HepG2 (cell line): ENCODE data around the gene ACAP1. TPM values are rescaled to one million over a fixed set of nuclear protein-coding genes. Genes with fewer than 3 reads are reported as not detected.

Experiments
- HNRNPK ChIP-seq: fragments of 200-400 bp; formaldehyde crosslinking; IDR thresholded peaks from 2 replicates; pipeline ENCODE4 v1.6.1; 2018; ENCODE audit warnings: low read length, low read depth, moderate library complexity, mild to moderate bottlenecking; ENCODE audit not compliant: poor library complexity, severe bottlenecking
- ZBTB40 ChIP-seq, 2 experiments: fragments of 450-650 bp in 1 of 2; sonication (generic) in 1 of 2; formaldehyde crosslinking in 1 of 2; IDR thresholded peaks; 2 replicates each; pipeline versions ENCODE4 v1.6.1 to v1.8.0; 2016 to 2022; ENCODE audit warnings: antibody characterized with exemption in 1 of 2, mild to moderate bottlenecking in 1 of 2, missing genetic modification reagents in 1 of 2
- ZNF24 ChIP-seq: fragments of 450-650 bp; IDR thresholded peaks from 2 replicates; pipeline ENCODE4 v1.6.1; 2017; ENCODE audit warnings: antibody characterized with exemption, mild to moderate bottlenecking
- ZNF563 ChIP-seq: sonication (generic); formaldehyde crosslinking; IDR thresholded peaks from 2 replicates; pipeline ENCODE4 v1.8.0; 2022; ENCODE audit warnings: mild to moderate bottlenecking, moderate library complexity, missing genetic modification reagents
- ZNF615 ChIP-seq: sonication (generic); formaldehyde crosslinking; IDR thresholded peaks from 2 replicates; pipeline ENCODE4 v1.5.0; 2020; ENCODE audit warnings: mild to moderate bottlenecking, missing genetic modification reagents, borderline replicate concordance
- ZNF747 ChIP-seq: sonication (generic); formaldehyde crosslinking; IDR thresholded peaks from 2 replicates; pipeline ENCODE4 v1.8.1; 2023; ENCODE audit warnings: missing genetic modification reagents, mild to moderate bottlenecking, borderline replicate concordance
- polyA plus RNA-seq, 8 experiments: library from polyadenylated mRNA; depleted of rRNA in 3 of 8; stranded (reverse) in 7 of 8; unstranded in 1 of 8; fragments of >200 nt; fragmentation: Illumina TruSeq in 4 of 8; extraction: Trizol in 4 of 8; gene quantifications; 2 replicates each; pipeline versions ENCODE4 v1.2.1 to v1.2.3, GENCODE V29; 2011 to 2016; ENCODE audit warnings: low read depth in 4 of 8, missing spikeins in 1 of 8, mixed read lengths in 1 of 8; ENCODE audit not compliant: insufficient read depth in 1 of 8
- total RNA-seq, 5 experiments: library from RNA; depleted of rRNA; stranded (reverse); fragments of >200 nt; fragmentation: Illumina TruSeq; extraction: Trizol; gene quantifications; 2 replicates each; pipeline ENCODE4 v1.2.3, GENCODE V29; 2016; ENCODE audit warnings: low read depth in 1 of 5
- TF ChIP-seq, protein P1 (sequence below): sonication (generic); formaldehyde crosslinking; IDR thresholded peaks from 2 replicates; pipeline ENCODE4 v1.8.0; 2022; ENCODE audit warnings: mild to moderate bottlenecking, missing genetic modification reagents; ENCODE audit not compliant: insufficient replicate concordance
- TF ChIP-seq, protein P2 (sequence below): sonication (generic); formaldehyde crosslinking; IDR thresholded peaks from 2 replicates; pipeline ENCODE4 v1.4.0; 2020; ENCODE audit warnings: mild to moderate bottlenecking, missing genetic modification reagents

Gene ACAP1
- total and polyA plus RNA-seq, 2 of the 13 experiments (the other 11 are each of a cell fraction or from before 2014, with no cell fraction given): 1.3 to 2.5 TPM

- TF ChIP-seq ZBTB40 (IDR thresholded peaks at IDR 0.05) (no peak), ZBTB40 (CRISPR knock-in tag; IDR thresholded peaks at IDR 0.05) (no peak), ZNF24 (no peak), ZNF747 (no peak), ZNF615 (CRISPR knock-in tag) (no peak), ZNF563 (CRISPR knock-in tag) (no peak), HNRNPK (peak; percentile 3)
- TF ChIP-seq, protein P1, sequence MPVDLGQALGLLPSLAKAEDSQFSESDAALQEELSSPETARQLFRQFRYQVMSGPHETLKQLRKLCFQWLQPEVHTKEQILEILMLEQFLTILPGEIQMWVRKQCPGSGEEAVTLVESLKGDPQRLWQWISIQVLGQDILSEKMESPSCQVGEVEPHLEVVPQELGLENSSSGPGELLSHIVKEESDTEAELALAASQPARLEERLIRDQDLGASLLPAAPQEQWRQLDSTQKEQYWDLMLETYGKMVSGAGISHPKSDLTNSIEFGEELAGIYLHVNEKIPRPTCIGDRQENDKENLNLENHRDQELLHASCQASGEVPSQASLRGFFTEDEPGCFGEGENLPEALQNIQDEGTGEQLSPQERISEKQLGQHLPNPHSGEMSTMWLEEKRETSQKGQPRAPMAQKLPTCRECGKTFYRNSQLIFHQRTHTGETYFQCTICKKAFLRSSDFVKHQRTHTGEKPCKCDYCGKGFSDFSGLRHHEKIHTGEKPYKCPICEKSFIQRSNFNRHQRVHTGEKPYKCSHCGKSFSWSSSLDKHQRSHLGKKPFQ: no peak
- TF ChIP-seq, protein P2, sequence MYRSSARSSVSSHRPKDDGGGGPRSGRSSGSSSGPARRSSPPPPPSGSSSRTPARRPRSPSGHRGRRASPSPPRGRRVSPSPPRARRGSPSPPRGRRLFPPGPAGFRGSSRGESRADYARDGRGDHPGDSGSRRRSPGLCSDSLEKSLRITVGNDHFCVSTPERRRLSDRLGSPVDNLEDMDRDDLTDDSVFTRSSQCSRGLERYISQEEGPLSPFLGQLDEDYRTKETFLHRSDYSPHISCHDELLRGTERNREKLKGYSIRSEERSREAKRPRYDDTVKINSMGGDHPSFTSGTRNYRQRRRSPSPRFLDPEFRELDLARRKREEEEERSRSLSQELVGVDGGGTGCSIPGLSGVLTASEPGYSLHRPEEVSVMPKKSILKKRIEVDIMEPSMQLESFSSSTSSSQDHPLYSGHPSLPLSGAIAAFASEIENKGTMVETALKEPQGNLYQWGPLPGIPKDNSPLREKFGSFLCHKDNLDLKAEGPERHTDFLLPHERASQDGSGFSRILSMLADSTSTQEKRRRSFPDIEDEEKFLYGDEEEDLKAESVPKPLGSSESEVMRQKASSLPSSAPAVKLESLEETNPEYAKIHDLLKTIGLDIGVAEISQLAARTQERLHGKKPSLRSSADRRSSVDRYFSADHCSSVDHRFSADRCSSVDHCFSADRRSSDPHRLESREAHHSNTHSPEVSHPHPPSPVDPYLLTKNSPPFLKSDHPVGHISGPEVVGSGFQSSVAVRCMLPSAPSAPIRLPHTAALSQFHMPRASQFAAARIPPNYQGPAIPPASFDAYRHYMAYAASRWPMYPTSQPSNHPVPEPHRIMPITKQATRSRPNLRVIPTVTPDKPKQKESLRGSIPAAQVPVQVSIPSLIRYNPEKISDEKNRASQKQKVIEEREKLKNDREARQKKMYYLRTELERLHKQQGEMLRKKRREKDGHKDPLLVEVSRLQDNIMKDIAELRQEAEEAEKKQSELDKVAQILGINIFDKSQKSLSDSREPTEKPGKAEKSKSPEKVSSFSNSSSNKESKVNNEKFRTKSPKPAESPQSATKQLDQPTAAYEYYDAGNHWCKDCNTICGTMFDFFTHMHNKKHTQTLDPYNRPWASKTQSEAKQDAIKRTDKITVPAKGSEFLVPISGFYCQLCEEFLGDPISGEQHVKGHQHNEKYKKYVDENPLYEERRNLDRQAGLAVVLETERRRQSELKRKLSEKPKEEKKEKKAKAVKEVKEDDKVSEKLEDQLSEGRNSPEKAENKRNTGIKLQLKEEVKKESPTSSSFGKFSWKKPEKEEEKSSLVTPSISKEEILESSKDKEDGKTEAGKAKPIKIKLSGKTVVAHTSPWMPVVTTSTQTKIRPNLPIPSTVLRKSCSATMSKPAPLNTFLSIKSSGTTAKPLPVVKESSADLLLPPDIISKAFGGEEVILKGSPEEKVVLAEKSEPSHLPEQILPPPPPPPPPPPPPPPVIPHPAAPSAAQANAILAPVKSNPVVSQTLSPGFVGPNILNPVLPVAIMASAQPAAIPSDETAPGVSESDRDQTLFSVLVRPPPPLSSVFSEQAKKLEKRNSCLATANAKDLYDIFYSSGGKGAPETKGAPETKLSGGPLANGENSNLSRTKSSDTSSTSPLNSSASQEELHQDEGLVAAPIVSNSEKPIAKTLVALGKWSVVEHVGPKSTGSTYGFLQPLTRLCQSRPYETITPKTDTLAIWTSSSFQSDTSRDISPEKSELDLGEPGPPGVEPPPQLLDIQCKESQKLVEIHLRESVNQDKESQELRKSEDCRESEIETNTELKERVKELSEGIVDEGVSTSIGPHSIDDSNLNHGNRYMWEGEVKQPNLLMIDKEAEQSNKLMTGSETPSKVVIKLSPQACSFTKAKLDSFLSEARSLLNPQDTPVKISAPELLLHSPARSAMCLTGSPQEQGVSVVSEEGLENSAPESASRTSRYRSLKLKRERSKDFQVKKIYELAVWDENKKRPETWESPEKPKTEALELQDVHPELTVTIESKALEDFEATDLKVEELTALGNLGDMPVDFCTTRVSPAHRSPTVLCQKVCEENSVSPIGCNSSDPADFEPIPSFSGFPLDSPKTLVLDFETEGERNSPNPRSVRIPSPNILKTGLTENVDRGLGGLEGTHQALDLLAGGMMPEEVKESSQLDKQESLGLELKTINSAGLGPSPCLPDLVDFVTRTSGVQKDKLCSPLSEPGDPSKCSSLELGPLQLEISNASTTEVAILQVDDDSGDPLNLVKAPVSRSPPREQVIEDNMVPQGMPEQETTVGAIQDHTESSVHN (CRISPR knock-in tag): no peak
Measured at GRCh38 chr17:7315570-7316235, 20.6 kb upstream of the ACAP1 start (continued).
